Lower leg skin (tissue), 3 donors: ENCODE results near the gene FZD4.

Source experiments
- CTCF ChIP-seq, 3 donors: fragments of 450-650 bp; IDR thresholded peaks; one replicate each; pipeline ENCODE4 v1.5.1; 2016; ENCODE audit warnings: antibody characterized with exemption in 3 of 3, mild to moderate bottlenecking in 3 of 3, moderate library complexity in 2 of 3
- POLR2A ChIP-seq, 2 donors: fragments of 450-650 bp; IDR thresholded peaks; one replicate each; pipeline ENCODE4 v1.6.1; 2016 to 2017; ENCODE audit warnings: antibody characterized with exemption in 2 of 2, mild to moderate bottlenecking in 1 of 2, moderate library complexity in 1 of 2

DNA sequence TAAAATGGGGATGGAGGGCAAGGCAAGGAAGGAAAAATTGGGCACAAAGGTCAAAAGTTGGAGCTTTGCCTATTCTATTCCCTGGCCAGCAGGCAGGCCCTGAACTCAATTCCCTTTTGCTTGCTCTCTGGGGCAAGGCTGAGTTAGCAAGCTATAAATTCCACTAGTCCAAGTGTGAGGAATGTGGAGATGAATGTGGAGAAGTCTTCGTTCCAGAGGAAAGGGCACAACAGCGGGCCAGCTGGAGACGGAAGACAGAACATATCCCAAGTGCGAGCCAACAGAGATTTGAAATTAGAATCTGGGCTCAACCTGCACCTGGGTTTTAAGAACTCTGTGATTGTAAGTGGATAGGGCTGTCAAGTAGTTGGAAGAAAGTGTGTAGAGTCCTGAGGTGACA is 29.5 kb upstream of the FZD4 start:
- no peak for TF ChIP-seq CTCF (IDR thresholded peaks at IDR 0.05)
- TF ChIP-seq POLR2A (IDR thresholded peaks at IDR 0.05): no peak
